GM19372 (cell line): ENCODE results near the gene UBE2L5.

Source experiments
- ATAC-seq: cut with Tn5 transposase; IDR thresholded peaks from one replicate; pipeline ENCODE4 v1.9.1; 2021; ENCODE audit warnings: mild to moderate bottlenecking, low read depth, moderate library complexity; ENCODE audit not compliant: unreplicated experiment

UBE2L5 gene

GRCh38 chr13:30403456-30403855 lies 18.8 kb upstream of the UBE2L5 start:
- no peak for ATAC-seq

- no peak for ATAC-seq
These were observed 18.1 kb upstream of the UBE2L5 start for GRCh38 chr13:30404207-30404606.

GRCh38 chr13:30406779-30407416 lies 15.4 kb upstream of the UBE2L5 start:
- ATAC-seq = no peak

GRCh38 chr13:30408319-30409101 lies 13.8 kb upstream of the UBE2L5 start:
- ATAC-seq = peak; percentile 93

- ATAC-seq = no peak
These were observed 12.2 kb upstream of the UBE2L5 start for GRCh38 chr13:30409886-30410704.

GRCh38 chr13:30410705-30411125 lies 11.6 kb upstream of the UBE2L5 start:
- ATAC-seq = no peak

GRCh38 chr13:30412346-30412745 lies 9.9 kb upstream of the UBE2L5 start:
- ATAC-seq = no peak

- ATAC-seq = no peak
These were observed 8.5 kb upstream of the UBE2L5 start for GRCh38 chr13:30413842-30414241.

GRCh38 chr13:30415430-30416030 lies 6.8 kb upstream of the UBE2L5 start:
- peak; percentile 70 for ATAC-seq

- ATAC-seq = no peak
These were observed 5.8 kb upstream of the UBE2L5 start for GRCh38 chr13:30416471-30416870.

GRCh38 chr13:30418075-30418716 lies 4.1 kb upstream of the UBE2L5 start:
- no peak for ATAC-seq

- no peak for ATAC-seq
These were observed 3.4 kb upstream of the UBE2L5 start for GRCh38 chr13:30418717-30419459.

- peak; percentile 28 for ATAC-seq
These were observed 920 bp upstream of the UBE2L5 start for GRCh38 chr13:30421093-30422053.

- no peak for ATAC-seq
These were observed 1.6 kb downstream of the UBE2L5 start for GRCh38 chr13:30423891-30424290.

- ATAC-seq = no peak
These were observed 6.9 kb downstream of the UBE2L5 start for GRCh38 chr13:30429235-30429634.

GRCh38 chr13:30429721-30430694 lies 7.7 kb downstream of the UBE2L5 start:
- peak; percentile 56 for ATAC-seq

GRCh38 chr13:30431269-30431940 lies 9.1 kb downstream of the UBE2L5 start:
- no peak for ATAC-seq
